ENCODE results near the gene SMPD3.
A peak's percentile ranks its signal among the peaks of the same experiment; 100 is the strongest.
"Not testable (repeated sequence)": the region's sequence is repeated elsewhere in the genome, so short reads cannot be mapped to it uniquely, and the experiment has no call there.

Gene SMPD3

DNA sequence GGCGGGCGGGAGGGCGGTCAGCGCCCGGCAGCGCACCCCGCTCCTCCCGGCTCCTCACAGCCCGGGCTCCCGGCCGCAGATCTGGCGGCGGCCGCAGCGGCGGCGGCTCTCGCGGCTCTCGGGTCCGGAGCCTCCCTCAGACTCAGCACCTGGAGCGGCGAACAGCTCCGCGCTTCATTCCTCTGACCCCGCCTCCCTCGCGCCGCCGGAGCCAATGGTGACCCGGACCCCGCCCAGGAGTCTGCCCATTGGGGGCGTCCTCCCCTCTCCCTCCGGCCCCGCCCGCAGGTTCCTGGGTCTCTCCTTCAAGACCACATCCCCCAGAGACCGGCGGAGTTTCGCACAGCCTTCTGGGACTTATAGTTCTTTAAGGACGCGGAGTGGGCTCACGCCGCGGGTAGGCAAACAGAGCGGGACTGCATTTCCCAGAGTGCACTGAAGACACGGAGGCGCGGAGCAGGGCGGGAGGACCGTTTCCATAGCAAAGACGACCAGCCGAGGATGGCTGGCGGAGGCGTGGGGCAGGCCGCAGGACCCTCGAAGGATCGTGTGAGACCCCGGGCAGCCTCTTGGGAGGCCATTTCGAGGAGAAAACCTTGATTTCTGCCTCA is at the start of gene SMPD3:
TSS of gene SMPD3 (minus strand) at position 149 of the 611 bp plus-strand sequence. CDS start 76,327 bp downstream, outside the sequence.
- Histone ChIP-seq H3K9ac (ENCODE audit: low read depth, low read length) (no peak within 1 kb of the TSS), H3K36me3 (ENCODE audit: control insufficient read depth, insufficient read depth, low read length) (no peaks in the 10 kb centered on the region), H3K27ac (ENCODE audit: low read depth, low read length) (no peak within 1 kb of the TSS), H3K4me3 (ENCODE audit: low read depth, low read length) (peak within 1 kb of the TSS; percentile 75), H3K4me1 (ENCODE audit: control insufficient read depth, insufficient read depth, low read length) (0 out of 2 replicates have a peak, but pooled peaks cover 4% of the 10 kb centered on the region), H3K27me3 (ENCODE audit: control insufficient read depth, insufficient read depth, low read length) (peaks cover 28% of the 10 kb centered on the region), H3K9me3 (ENCODE audit: control insufficient read depth, insufficient read depth, low read length) (no peaks in the 10 kb centered on the region)

DNA sequence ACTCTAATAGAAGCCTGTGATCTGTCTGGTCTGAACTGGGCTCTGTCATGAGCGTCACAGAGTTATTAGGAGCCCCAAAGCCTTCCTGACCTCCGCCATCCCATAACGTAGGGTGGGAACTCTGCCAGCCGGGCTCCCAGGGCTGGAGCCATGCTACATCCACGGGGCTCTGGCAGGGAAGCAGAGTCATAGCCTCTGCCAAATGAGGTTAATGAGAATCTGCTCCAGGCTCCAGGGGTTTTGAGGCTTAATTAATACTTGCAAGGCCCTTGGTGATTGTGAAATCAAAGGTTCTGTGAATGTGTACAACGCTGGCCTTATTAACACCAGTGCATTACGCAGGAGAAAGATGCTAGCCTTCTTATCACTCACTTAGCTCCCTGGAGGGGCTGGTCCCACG is 48.4 kb upstream of the SMPD3 start:
- H3K4me1 ChIP-seq (ENCODE audit: control insufficient read depth, insufficient read depth, low read length) = no peaks in the 10 kb centered on the region
- no peak overlapping the region for H3K4me3 ChIP-seq (ENCODE audit: low read depth, low read length)
- H3K36me3 ChIP-seq (ENCODE audit: control insufficient read depth, insufficient read depth, low read length) = no peaks in the 10 kb centered on the region
- no peak overlapping the region for H3K9ac ChIP-seq (ENCODE audit: low read depth, low read length)
- no peaks in the 10 kb centered on the region for H3K9me3 ChIP-seq (ENCODE audit: control insufficient read depth, insufficient read depth, low read length)
- no peaks in the 10 kb centered on the region for H3K27me3 ChIP-seq (ENCODE audit: control insufficient read depth, insufficient read depth, low read length)
- H3K27ac ChIP-seq (ENCODE audit: low read depth, low read length) = no peak overlapping the region

DNA sequence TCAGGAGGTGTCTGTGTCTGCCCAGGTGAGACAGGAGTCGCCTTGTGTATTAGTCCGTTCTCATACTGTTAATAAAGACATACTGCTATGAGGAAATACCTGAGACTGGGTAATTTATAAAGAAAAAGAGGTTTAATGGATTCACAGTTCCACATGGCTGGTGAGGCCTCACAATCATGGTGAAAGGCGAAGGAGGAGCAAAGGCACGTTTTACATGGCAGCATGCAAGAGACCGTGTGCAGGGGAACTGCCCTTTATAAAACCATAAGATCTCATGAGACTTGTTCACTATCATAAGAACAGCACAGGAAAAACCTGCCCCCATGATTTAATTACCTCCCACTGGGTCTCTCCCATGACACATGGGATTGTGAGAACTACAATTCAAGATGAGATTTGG is 46.0 kb upstream of the SMPD3 start:
- not testable (repeated sequence) for H3K36me3 ChIP-seq (ENCODE audit: control insufficient read depth, insufficient read depth, low read length); H3K27ac ChIP-seq (ENCODE audit: low read depth, low read length); H3K27me3 ChIP-seq (ENCODE audit: control insufficient read depth, insufficient read depth, low read length); H3K4me3 ChIP-seq (ENCODE audit: low read depth, low read length); H3K9ac ChIP-seq (ENCODE audit: low read depth, low read length); H3K4me1 ChIP-seq (ENCODE audit: control insufficient read depth, insufficient read depth, low read length); H3K9me3 ChIP-seq (ENCODE audit: control insufficient read depth, insufficient read depth, low read length)

DNA sequence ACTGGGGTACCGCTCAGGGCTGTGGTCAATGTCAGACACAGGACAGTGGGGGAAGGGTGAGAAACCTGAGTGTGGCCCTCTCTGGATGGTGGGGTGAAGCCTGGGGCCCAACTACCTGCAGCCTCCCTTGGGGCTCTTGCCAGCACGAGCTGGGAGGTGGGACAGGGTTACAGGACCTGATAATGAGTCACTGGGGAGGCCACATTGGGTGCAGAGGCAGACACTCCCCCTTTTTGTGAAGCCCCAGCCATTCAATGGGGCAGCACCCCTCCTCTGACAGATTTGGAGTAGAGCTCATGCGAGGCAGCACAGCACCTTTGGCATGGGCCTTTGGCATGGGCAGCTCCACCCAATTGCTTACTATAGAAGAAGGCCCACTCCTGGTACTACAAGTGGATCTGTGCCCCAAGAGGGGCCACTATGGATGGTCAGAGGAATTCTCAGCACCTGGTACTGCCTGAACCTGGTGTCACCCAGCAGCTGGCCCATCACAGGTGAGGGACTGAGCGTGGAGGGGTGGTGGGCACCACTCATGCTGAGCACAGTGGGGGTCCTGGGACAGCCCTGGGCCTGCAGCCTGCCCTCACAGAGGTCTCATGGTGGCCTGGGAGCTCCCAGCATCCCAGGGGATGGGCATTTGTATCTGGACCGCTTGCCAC is 45.2 kb upstream of the SMPD3 start:
- Histone ChIP-seq H3K4me3 (ENCODE audit: low read depth, low read length) (no peak overlapping the region), H3K9ac (ENCODE audit: low read depth, low read length) (no peak overlapping the region), H3K27ac (ENCODE audit: low read depth, low read length) (no peak overlapping the region), H3K4me1 (ENCODE audit: control insufficient read depth, insufficient read depth, low read length) (peaks cover 9% of the 10 kb centered on the region; the same call in 1 of the 2 replicates), H3K27me3 (ENCODE audit: control insufficient read depth, insufficient read depth, low read length) (no peaks in the 10 kb centered on the region), H3K9me3 (ENCODE audit: control insufficient read depth, insufficient read depth, low read length) (no peaks in the 10 kb centered on the region), H3K36me3 (ENCODE audit: control insufficient read depth, insufficient read depth, low read length) (no peaks in the 10 kb centered on the region)

DNA sequence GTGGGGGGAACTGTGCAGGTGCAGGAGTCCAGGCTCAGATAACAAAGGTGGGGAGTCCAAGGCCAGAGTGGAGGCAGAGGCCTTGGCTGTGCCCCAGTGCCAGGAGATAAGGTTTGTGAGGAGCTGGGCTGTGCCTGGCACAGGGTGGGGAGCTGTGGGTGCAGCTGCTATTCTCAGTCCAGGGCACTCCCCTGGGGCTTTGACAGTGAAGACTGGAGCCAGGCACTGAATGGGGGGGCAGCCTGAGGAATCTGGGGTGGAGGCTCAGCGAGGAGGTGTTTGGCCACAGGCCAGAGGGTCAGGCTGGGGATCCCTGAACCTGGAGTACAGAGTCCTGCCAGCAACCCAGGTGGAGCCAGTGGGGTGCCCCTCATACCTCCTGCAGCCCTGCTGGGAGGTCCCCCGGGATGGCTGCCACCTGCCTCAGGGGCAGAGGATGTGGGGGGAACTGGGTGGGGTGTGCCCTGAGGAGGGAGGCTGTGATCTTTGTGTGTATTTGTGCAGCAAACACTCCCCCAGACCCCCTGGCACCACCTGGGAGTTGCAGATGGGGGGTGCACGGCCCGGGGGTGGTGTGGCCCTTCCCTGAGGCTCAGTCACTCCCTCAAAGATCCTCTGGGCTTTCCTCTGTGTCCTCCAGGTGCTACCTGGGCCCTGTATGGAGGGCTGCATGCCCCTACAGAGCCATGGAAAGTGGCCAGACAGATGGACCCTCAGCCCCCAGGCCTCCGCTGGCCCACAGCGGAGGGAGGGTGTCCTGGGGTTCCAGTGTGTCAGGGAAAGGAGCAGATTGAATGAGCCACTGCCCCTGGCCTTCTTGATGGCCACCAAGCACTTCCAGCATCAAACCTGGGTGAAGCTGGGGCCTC is 44.5 kb upstream of the SMPD3 start:
- Histone ChIP-seq H3K36me3 (ENCODE audit: control insufficient read depth, insufficient read depth, low read length) (no peaks in the 10 kb centered on the region), H3K27me3 (ENCODE audit: control insufficient read depth, insufficient read depth, low read length) (no peaks in the 10 kb centered on the region), H3K9ac (ENCODE audit: low read depth, low read length) (no peak overlapping the region), H3K4me3 (ENCODE audit: low read depth, low read length) (no peak overlapping the region), H3K27ac (ENCODE audit: low read depth, low read length) (no peak overlapping the region), H3K9me3 (ENCODE audit: control insufficient read depth, insufficient read depth, low read length) (no peaks in the 10 kb centered on the region), H3K4me1 (ENCODE audit: control insufficient read depth, insufficient read depth, low read length) (peaks cover 9% of the 10 kb centered on the region; the same call in 1 of the 2 replicates)

DNA sequence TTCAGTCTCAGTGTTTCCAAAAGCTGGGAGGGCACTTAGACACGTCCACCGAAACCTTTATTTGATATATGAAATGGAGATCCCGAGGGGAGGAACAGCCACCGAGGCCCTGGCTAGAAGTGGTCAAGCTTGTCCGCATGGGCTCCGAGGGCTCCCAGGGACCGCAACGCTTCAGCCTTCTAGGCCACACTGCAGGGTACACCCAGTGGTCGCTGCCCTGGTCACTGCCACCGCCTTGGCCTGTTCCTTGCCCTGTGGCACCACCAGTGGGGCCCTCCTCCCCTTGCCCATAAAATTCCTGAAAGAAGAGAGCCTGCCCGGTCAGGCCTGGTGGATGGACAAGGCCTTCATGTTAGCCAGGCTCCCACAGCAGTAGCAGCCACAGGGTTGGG is 43.8 kb upstream of the SMPD3 start:
- Histone ChIP-seq H3K9me3 (ENCODE audit: control insufficient read depth, insufficient read depth, low read length) (no peaks in the 10 kb centered on the region), H3K36me3 (ENCODE audit: control insufficient read depth, insufficient read depth, low read length) (no peaks in the 10 kb centered on the region), H3K4me1 (ENCODE audit: control insufficient read depth, insufficient read depth, low read length) (peaks cover 9% of the 10 kb centered on the region; the same call in 1 of the 2 replicates), H3K27ac (ENCODE audit: low read depth, low read length) (no peak overlapping the region), H3K4me3 (ENCODE audit: low read depth, low read length) (no peak overlapping the region), H3K9ac (ENCODE audit: low read depth, low read length) (no peak overlapping the region), H3K27me3 (ENCODE audit: control insufficient read depth, insufficient read depth, low read length) (no peaks in the 10 kb centered on the region)

DNA sequence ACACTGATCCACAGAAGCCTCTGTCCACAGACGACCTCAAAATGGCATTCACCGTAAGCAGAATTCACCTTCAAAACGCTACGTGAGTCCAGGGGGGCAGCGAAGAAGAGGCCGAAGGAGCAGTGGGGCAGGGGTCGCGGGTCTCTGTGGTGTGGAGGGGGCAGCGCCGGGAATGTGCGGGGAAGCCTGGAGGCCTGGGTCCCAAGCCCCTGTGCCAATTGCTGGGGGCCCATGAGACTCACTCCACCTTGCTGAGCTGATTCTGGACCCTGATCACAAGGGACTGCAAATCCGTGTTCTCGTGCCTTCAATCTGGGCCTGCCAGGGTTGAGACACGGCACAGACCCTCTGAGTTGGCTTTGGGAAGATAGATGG is 43.3 kb upstream of the SMPD3 start:
- peaks cover 15% of the 10 kb centered on the region; the same call in 1 of the 2 replicates for H3K4me1 ChIP-seq (ENCODE audit: control insufficient read depth, insufficient read depth, low read length)
- H3K27ac ChIP-seq (ENCODE audit: low read depth, low read length) = no peak overlapping the region
- H3K36me3 ChIP-seq (ENCODE audit: control insufficient read depth, insufficient read depth, low read length) = no peaks in the 10 kb centered on the region
- H3K9me3 ChIP-seq (ENCODE audit: control insufficient read depth, insufficient read depth, low read length) = no peaks in the 10 kb centered on the region
- no peak overlapping the region for H3K9ac ChIP-seq (ENCODE audit: low read depth, low read length)
- no peak overlapping the region for H3K4me3 ChIP-seq (ENCODE audit: low read depth, low read length)
- no peaks in the 10 kb centered on the region for H3K27me3 ChIP-seq (ENCODE audit: control insufficient read depth, insufficient read depth, low read length)

DNA sequence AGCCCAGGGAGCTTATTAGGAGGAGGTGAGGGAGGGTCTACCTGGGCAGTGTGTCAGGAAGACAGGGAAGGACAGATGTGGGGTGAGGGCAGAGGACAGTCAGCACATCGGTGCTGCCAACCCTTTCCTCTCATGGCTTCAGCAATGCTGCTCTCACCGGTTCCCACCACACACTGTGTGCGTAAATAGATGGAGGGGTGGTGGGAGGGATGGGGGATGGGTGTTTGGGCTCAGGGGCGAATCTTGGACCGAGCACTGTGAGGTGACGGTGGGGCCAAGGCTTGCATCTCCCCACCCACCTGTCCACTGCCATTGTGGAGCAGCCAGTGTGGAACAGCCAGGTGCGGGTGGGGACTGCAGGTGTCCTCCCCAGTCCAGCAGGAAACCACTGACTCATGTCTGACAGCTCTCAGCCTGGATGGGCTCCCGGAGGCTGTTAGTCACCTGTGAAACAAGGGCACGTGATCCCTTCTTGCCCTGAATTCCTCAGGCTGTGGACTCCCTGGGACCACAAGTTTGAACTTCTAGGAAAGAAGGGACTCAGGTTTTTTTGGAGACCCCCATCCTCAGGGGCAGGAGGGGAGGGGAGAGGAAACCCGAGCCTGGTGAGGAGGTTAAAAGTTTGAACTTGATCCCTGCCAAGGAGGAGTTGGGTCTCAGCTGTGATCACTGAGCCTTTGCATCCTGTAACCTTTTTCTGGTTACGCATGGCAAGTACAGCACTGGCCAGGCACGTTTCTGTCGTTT is 42.7 kb upstream of the SMPD3 start:
- no peak overlapping the region for H3K9ac ChIP-seq (ENCODE audit: low read depth, low read length)
- H3K27me3 ChIP-seq (ENCODE audit: control insufficient read depth, insufficient read depth, low read length) = no peaks in the 10 kb centered on the region
- H3K27ac ChIP-seq (ENCODE audit: low read depth, low read length) = peak overlapping the region; percentile 34
- peaks cover 15% of the 10 kb centered on the region; the same call in 1 of the 2 replicates for H3K4me1 ChIP-seq (ENCODE audit: control insufficient read depth, insufficient read depth, low read length)
- H3K36me3 ChIP-seq (ENCODE audit: control insufficient read depth, insufficient read depth, low read length) = no peaks in the 10 kb centered on the region
- H3K4me3 ChIP-seq (ENCODE audit: low read depth, low read length) = no peak overlapping the region
- no peaks in the 10 kb centered on the region for H3K9me3 ChIP-seq (ENCODE audit: control insufficient read depth, insufficient read depth, low read length)

DNA sequence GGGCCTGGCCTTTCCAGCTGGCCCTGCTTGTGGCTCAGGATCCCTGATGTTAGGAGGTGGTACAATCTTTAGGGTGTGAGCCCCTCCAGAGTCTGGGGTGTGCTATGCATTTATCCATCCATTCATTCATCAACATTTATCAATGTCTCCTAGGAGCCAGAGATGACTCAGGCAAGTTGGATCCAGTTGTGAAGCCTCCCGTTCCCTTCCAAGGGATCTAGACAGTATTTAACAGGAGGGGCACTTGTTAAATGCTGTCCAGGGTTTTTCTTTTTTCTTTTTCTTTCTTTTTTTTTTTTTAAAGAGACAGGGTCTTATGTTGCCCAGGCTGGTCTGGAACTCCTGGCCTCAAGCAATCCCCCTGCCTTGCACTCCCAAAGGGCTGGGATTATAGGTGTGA is 42.0 kb upstream of the SMPD3 start:
- H3K9ac ChIP-seq (ENCODE audit: low read depth, low read length) = no peak overlapping the region
- H3K9me3 ChIP-seq (ENCODE audit: control insufficient read depth, insufficient read depth, low read length) = no peaks in the 10 kb centered on the region
- no peaks in the 10 kb centered on the region for H3K36me3 ChIP-seq (ENCODE audit: control insufficient read depth, insufficient read depth, low read length)
- H3K4me3 ChIP-seq (ENCODE audit: low read depth, low read length) = no peak overlapping the region
- H3K27me3 ChIP-seq (ENCODE audit: control insufficient read depth, insufficient read depth, low read length) = no peaks in the 10 kb centered on the region
- peak overlapping the region; percentile 34 for H3K27ac ChIP-seq (ENCODE audit: low read depth, low read length)
- H3K4me1 ChIP-seq (ENCODE audit: control insufficient read depth, insufficient read depth, low read length) = peaks cover 15% of the 10 kb centered on the region; the same call in 1 of the 2 replicates

DNA sequence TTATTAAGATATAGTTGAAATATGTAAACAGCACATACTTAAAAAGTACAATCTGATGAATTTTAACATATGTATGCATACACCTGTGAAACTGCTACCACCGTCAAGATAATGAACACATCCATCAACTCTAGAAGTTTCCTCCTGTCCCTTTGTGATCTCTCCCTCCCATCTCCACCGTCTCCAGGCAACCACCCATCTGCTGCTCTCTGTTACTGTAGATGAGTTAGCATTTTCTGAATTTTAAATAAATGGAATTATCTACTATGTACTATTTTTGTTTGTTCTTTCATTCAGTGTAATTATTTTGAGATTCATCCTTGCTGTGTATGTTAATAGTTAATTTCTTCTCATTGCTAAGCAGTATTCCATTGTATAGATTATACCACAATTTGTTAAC is 40.2 kb upstream of the SMPD3 start:
- Histone ChIP-seq H3K4me3 (ENCODE audit: low read depth, low read length) (no peak overlapping the region), H3K36me3 (ENCODE audit: control insufficient read depth, insufficient read depth, low read length) (no peaks in the 10 kb centered on the region), H3K27me3 (ENCODE audit: control insufficient read depth, insufficient read depth, low read length) (no peaks in the 10 kb centered on the region), H3K27ac (ENCODE audit: low read depth, low read length) (no peak overlapping the region), H3K9ac (ENCODE audit: low read depth, low read length) (no peak overlapping the region), H3K9me3 (ENCODE audit: control insufficient read depth, insufficient read depth, low read length) (no peaks in the 10 kb centered on the region), H3K4me1 (ENCODE audit: control insufficient read depth, insufficient read depth, low read length) (peaks cover 15% of the 10 kb centered on the region; the same call in 1 of the 2 replicates)
